HG02798 (cell line): ENCODE results near the gene KIF6.

Source experiments
- ATAC-seq: cut with Tn5 transposase; IDR thresholded peaks from one replicate; pipeline ENCODE4 v1.9.1; 2021; ENCODE audit warnings: mild to moderate bottlenecking; ENCODE audit not compliant: unreplicated experiment, poor library complexity

Gene KIF6

DNA sequence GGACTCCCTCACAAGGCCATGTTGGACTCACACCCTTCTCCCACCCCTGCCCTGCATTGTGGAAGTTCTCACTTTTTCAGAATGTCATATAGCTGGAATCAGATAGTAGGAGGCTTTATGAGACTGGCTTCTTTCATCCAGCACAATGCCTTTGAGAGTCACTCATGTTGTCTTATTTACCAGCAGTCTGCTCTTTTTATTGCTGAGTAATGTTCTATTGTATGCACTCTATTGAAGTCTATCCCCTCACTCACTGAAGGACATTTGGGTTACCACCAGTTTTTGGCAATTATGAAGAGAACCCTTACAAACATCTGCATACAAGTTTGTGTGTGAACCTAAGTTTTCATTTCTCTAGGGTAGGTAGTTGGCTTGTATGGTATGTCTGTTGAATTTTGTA, 321.9 kb downstream of the KIF6 start:
- ATAC-seq = no peak

DNA sequence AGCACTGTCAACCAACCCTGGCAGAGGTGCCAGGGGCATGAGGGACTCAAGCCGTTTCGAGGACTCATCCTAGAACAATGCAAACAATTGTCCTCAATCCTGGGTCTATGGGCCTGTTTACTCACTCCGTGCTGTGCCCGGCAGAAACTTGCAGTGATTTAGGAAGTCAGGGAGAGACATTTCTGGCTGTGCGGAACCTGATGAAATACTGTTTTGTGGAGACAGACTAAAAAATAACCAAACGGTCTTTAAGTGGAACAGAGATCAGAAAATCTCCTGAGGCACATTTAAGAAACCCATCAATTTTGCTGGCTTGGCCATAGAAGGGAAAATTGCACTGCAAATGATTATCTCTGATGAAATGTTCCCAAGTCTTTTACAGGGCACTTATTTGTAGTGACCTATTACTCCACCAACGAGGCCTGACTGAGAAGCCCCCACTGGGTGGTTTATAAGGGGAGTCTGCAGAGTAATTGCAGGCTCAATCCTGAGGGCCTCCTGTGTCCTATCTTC, 322.9 kb downstream of the KIF6 start:
- no peak for ATAC-seq

DNA sequence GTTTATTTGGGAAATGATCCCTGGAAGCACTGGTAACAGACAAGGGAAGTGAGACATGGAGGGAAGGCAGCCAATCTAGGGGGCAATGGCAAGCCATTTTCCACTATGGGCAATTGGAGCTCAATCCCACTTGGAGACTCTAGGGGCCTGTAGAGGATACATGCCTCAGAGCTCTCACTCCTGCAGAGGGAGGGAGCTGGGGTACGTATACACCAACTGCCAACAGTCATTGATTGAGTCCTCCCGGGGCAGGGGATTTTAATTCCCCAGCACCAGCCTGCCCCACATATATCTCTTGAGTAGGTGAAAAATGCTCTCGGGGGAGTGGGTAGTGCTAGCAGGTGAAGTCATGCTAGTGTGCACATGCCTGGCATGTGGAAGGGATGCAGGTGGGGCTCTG, 323.8 kb downstream of the KIF6 start:
- ATAC-seq = no peak

DNA sequence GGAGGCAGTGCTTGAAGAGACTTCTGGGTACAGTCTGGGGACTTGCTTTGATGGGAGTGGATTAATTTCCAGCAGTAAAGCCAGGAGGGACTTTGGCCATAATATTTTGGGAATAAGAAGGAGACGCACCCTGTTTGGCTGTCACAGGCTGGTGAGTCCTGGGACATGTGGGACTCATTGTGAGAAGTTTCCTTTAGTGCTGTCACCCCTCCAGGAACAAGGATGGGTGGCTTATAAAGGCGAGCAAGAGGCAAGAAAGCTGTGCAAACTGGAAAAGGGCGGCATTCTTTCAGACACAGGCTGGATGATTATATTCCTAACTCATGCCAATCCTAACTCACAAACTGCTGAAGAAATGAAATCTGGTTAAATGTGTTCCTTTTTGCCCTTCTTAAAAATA, 325.2 kb downstream of the KIF6 start:
- no peak for ATAC-seq

DNA sequence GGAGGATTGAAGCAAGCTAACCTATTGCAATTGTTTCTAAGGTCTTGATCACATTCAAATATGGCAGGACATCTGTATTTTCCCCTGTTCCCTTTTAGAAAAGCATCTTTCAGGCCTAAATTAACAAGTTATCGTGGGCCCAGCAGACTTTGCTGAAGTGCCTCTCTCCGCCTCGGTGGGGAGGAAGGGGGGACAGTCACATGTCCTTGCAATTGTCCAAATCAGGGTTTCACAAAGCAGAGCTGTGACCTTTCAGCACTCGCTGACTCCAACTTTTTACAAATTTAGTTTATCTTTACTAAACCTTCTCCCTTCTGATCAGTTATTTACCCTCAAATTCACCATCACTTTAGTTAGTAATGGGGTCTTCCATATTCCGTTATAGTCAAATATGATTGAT, 328.4 kb downstream of the KIF6 start:
- no peak for ATAC-seq

DNA sequence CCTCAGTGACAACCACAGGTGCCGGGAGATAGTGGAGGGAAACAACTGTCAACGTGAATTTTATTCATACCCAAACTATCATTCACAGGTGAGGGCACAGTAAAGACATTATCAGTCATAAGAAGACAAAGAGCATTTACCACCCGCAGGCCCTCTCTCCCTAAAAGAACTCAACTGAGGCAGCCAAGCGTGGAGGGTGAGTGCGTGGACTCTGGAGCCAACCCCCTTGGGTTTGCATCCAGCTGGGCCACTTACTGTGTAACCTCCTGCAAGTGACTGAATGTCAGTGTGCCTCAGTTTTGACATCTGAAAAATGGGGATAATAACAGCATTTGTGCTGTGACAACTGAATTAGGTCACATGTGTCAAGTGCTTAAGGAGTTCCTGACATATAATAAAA, 332.1 kb downstream of the KIF6 start:
- ATAC-seq = no peak

DNA sequence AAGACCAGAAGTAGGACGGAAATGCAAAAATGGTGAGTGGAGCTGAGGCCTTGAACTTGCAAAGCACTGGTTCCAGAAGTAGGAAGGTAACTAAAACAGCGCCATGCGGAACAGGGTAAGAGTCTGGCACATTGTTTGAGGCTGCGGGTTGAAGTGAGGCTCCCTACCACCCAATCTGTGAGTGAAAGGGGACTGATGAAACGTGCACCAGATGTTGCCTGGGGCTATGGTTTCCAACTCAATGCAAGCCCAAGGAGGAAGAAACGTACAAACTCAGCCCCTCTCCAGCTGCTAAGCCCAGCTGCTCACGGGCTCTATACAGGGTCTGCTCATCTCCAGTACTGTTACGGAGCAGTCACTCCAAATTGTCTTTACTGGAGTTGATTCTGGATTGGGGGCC, 334.0 kb downstream of the KIF6 start:
- ATAC-seq = no peak

DNA sequence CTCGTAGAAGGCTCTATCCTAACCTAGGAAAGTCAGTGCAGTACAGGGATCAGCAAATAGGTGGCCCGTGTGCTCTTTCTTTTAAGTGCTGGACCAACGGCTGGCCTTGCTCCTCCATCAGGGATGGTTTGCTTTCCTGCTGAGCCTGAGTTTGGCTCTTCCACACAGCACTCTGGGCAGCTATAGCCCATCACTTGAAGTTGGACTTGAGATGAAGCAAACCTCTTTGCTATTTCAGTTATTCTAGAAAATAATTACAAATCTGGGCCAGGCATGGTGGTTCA, 335.8 kb downstream of the KIF6 start:
- peak; percentile 13 for ATAC-seq

DNA sequence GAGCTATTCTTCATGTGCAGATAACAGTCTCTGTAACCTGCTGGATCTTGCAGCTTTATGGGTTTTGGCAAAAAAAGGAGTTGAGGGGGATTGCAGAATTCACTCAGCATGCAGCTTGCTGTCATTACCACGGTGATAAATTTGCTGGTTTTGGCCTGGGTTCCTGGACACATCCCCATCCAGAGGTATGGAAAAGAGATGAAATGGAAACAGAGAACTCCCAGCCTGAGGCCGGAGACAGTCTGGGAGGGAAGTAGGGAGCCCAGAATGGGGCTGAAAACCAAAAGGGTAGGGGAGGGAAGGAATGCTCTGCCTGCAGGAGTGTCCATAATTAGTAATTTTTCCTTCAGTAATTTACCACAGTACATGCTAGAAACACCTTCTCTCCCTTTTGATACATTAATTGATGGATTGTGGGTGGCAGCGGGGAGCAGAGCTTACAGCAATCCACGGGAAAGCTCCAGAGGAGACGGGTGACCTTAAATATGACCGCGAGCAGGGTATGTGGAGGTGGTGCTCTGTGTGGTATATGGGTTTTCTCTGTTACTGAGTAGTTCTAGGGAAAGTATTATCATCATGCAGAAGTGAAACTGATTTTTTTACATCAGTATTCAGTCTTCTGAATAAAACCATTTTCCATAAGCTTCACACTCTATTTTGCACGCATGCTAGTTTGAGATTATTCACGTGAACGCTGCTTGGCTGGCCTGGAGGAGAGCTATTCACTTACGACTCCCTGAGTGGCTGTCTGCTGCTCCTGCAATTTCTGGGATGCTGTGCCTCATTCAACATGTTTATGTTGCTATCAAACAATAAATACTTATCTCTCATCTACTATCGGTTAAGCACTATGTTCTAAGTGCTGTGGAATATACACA, 336.4 kb downstream of the KIF6 start:
- peak; percentile 53 for ATAC-seq

DNA sequence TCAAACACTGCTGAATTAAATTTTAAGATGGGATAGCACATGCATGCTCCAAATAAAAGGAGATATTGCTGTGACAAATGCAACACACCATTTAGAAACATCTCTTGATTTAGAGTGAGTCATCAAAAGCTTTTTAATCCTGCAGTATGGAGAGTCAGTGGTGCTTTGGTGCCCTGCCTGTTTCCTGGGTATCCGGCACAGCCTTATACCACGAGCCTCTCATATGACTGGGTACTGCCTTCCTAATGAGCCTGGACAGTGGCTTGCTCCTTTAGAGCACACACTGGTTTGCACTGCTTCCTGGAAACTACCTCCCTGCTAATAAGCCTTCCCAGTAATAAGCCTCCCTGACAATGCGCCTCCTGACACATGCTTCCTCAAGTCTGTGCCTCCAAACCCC, 337.4 kb downstream of the KIF6 start:
- no peak for ATAC-seq

DNA sequence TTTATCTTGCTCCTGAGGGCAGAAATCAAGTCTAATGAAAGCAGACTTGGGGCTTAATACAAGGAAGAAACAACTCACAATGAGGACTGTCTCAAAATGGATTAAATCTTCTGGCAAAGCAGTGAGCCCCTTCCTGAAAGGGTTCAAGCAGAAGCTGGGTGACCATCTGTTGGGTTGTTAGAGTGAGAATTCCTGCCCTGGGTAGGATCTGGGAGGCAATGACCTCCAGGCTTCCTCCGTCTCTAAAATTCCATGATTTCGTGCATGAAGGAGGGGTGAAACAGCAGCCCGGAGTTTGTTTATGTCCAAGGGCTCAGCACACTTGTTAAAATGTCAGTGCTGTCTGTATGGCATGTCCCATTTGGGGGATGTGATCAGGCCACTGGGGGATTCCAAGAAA, 338.7 kb downstream of the KIF6 start:
- no peak for ATAC-seq

DNA sequence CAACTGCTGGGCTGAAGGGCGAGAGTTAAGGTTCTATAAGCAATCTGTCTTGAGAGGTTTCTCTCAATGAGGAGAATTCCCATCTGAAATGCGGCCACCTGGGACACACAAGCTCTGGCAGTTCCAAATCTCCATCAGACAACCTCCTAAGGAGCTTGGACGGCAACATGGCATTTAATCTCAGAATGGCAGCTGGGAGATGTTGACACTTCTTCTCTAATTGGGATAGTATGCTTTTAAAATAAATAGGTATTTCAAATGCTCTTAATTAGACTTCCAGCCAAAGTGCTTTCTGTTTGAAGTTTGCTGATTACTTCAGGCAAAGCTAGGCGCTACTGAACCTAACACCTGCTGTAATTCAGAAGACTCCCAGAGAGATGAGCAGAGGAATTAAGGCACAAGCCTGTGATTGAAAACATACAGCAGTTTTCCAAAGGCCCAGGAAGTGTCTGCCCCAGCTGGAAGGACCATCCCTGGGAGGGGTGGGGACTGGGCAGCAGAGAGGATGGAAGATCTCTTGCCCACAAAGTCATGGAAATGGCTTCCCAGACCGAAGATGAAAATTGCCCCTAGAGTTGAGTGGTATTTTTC, 343.6 kb downstream of the KIF6 start:
- no peak for ATAC-seq

DNA sequence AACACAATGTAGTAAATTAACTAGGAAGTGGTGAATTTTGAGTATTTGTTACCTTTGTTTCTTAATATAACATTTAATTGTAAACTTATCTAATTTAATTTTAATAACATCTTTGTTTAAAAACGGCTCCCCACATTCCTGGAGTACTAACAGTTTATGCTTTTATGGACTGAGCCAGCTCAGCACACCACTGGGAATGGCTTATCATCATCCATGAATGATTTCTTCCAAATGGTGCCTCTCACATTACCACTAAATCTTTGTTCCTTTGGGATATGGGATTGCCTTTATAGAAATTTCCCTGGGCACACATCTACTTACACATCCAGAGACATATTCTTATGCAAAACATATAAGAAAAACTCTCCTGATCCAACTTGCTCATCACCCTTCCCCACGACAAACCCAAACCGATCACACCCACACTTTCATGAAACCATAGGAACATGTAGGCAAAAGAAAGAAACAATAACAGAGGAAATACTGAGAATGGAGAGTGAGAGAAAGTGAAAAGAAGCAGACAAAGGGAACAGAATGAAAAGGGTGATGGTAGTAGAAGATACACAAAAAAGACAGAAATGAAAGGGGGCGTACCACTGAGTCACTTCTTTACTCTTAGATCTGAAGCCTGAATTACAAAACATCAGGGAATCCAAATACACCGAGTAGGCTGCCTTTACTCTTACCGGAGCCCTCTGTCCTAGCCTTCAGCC, 344.2 kb downstream of the KIF6 start:
- no peak for ATAC-seq

DNA sequence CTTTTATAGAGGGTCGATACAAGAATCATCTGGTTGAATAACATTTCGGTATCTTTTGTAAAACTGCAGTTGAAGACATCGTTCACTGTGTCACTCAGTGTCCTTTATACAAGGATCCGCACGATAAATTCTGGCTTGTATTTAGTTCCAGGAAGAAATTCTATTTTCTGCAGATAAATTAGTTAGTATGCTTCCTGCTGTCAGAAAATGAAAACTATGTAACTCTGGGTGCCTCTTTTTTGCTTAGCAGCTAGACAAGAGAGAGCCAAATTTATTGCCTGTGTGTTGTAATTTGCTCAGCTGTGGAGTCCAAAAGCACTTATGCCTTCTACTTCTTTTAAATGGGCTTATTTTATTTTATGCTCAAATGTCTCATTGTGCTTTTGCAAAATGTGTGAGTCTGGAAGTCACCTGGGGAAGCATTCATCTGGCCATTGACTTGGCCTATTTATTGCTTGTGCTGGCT, 346.2 kb downstream of the KIF6 start:
- no peak for ATAC-seq

DNA sequence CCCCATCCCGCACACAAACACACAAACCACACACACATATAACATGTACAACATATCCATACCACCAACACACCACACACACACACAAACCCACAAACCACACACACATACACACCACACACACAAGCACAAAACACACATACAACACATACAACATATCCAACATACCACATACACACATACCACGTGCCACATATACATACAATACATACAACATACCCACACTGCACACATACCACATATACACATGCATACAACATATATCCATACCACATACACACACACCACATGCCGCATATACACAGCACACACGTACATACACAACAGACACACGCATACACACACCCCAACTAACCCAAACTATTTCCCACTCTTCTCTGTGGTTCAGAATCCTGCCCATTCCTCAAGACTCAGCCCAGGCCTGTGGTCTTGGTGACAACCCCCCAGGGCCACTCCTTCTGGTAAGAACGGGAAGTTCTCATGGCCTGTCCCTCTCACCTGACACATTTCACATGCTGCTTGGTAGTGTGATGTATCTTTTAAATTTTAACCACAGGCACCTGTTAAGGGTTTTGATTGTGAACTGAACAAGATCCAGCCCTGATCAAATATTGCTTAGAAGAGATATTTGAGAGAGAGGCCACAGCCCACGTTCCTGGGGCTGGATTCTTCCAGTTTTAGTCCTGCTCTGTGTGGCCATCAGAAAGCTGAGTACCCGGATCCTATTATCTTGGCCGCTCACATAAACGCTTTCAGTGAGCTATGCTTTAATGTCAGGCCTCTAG, 346.8 kb downstream of the KIF6 start:
- no peak for ATAC-seq

DNA sequence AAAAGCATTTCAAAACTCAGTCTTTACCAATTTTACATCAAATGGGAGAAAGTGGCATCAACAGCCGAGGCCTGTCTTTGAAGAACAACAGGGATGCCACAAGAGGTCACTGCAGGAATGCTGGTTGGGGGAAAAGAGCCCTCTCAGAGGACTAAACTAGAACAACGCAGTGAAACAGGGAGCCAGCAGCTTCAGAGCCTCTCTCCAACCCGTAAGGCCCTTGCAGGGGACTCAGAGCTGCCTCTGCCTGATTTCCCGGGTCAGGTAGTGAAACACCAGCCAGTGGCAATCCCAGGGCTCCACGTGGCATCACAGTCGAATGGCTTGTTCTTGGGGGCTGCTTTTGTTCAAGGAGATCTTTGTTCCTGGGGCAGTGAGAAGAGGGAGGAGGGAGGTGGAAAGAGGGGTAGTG, 347.7 kb downstream of the KIF6 start:
- peak; percentile 57 for ATAC-seq

DNA sequence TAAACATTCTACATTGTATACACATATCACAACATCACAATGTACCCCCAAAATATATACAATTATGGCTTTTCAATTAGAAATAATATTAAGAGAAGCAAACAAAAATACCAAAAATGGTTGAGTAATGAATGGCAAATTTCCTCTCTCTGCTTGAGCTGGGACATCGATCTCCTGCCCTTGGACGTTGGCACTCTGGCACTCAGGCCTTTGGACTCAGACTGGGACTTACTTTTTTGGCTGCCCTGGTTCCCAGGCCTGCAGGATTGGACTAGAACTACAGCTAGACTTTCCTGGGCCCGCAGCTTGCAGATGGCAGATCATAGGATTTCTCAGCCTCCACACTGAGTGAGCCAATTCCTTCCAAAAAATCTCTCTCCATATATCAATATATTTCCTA, 349.8 kb downstream of the KIF6 start:
- no peak for ATAC-seq

DNA sequence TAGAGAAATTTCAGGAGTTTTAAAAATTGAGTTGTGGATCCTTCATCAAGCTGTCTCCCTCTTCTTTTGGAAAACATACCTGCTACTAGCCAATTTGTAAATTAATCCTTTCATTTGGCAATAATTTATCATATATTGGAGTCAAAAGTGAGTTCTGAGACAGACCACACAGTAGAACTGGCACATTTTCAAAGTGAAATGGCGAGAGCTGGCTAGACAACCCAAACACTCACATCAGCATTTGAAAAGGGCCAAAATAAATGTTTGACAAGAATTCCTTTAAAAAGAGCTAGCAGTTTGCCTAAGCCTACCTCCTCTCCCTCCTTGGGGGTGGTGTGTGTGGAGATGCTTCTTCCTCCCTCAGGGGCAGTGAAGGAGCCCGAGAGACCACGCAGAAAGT, 354.8 kb downstream of the KIF6 start:
- no peak for ATAC-seq

DNA sequence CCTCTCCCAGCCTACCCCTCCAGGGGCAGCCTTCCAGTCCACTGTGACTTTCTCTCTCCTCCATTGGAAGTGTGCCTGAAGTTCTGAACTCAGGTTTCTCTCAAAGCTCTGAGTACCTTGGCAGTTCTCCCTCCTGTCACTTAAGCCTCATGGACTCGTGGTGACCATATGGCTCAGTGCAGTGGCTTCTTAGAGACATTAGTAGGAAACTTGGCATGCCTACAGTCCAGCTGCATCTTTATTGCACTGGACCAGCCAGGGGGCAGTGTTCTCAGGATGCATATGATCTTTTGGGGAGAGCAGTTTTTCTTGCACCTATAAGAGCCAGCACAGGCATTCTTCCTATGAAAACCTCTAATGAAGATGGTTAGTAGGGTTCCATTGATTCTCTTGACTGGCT, 355.2 kb downstream of the KIF6 start:
- ATAC-seq = no peak

DNA sequence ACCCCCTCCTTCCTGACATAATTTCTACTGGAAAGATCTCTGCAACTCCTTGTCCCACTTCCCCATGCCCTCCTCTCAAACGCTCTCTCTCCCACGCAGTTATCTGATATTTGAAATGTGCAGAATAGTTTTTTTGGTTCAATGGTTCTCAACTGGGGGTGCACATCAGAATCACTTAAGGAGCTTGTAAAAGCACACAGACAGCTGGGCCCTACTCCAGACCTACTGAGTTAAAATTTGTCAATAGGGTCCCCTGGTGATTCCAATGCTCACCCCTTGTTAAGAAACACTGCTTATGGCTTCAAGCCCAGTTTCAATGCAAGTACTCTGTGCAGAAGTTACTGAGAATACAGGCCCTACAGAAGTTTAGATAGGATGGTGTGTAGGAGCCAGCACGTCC, 357.5 kb downstream of the KIF6 start:
- ATAC-seq = no peak
